Mucosa of rectum (tissue), 2 donors: Measurements from ENCODE around the gene OR10A4.
"Not testable (repeated sequence)": the region's sequence is repeated elsewhere in the genome, so short reads cannot be mapped to it uniquely, and the experiment has no call there.

Experiments used
- H3K27ac ChIP-seq, 2 donors: one replicate each; pipeline ENCODE4 v1.7.0; 2013; ENCODE audit warnings: inconsistent platforms in 2 of 2, low read depth in 2 of 2, low read length in 2 of 2
- H3K27me3 ChIP-seq, 2 donors: one replicate each; pipeline ENCODE4 v1.7.0; 2013; ENCODE audit warnings: low read length in 2 of 2; ENCODE audit not compliant: control insufficient read depth in 2 of 2, insufficient read depth in 2 of 2
- H3K36me3 ChIP-seq, 2 donors: one replicate each; pipeline ENCODE4 v1.7.0; 2013; ENCODE audit warnings: low read length in 2 of 2; ENCODE audit not compliant: control insufficient read depth in 2 of 2, insufficient read depth in 2 of 2
- H3K4me1 ChIP-seq, 2 donors: one replicate each; pipeline ENCODE4 v1.7.0; 2013; ENCODE audit warnings: low read length in 2 of 2, mild to moderate bottlenecking in 1 of 2; ENCODE audit not compliant: control insufficient read depth in 2 of 2, insufficient read depth in 2 of 2
- H3K4me3 ChIP-seq, 2 donors: one replicate each; pipeline ENCODE4 v1.7.0; 2013; ENCODE audit warnings: low read length in 2 of 2
- H3K9ac ChIP-seq, 2 donors: one replicate each; pipeline ENCODE4 v1.7.0; 2013; ENCODE audit warnings: low read length in 2 of 2, low read depth in 1 of 2, mild to moderate bottlenecking in 1 of 2
- H3K9me3 ChIP-seq, 2 donors: one replicate each; pipeline ENCODE4 v1.7.0; 2013; ENCODE audit warnings: low read length in 2 of 2; ENCODE audit not compliant: control insufficient read depth in 2 of 2
- donor health status: healthy.
- donor health status: Normal muscosa, but diverticular disease.

Gene OR10A4

DNA sequence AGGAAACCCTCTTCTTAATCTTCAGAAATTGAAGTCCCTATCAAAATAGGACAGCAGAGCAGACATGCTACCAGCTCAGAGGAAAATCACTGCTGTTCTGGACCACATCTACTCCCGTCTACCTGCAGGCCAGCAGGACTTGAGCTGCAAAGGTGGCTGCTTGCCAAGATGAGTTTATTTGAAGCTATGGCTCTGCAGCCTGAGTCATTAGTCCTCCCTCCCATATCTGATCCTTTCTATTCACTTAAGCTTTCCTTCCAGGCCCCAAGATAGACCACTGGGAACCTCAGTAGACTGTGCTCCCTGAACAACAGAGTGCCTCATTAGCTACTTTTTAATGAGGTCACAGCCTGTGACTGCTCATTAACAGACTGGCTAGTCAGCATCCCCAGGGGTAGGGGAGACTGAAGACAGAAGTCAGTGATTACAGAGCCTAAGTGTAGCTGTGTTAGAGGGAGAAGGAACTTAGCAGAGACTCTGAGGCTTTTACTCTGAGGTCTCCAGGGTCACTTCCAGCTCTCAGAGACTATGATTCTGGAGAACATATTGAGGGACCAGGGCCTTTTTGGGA lies 20.4 kb upstream of the OR10A4 start:
- no peaks in the 10 kb centered on the region for H3K27me3 ChIP-seq
- H3K9ac ChIP-seq, result no peak overlapping the region
- no peaks in the 10 kb centered on the region for H3K9me3 ChIP-seq
- no peak overlapping the region for H3K4me3 ChIP-seq
- no peaks in the 10 kb centered on the region for H3K36me3 ChIP-seq
- H3K27ac ChIP-seq, result no peak overlapping the region
- no peaks in the 10 kb centered on the region for H3K4me1 ChIP-seq

DNA sequence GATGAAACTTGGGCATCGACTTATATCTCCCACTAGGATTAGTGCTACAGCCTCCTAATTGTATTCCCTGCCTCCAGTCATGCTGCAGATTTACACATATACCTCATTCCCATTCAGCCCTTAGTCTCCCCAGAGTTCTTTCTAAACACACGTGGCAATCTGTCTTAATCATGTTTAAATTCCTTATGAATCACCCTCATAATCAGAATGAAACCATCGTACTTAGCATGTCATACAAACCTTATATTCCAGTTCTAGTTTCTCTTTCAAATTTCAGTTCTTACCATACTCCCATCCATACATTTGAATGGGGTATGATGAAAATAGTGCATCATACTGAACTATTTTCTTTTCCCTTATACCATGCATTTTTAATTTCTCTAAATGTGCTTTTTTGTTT lies 19.6 kb upstream of the OR10A4 start:
- Histone ChIP-seq H3K27ac (no peak overlapping the region), H3K4me3 (no peak overlapping the region), H3K36me3 (no peaks in the 10 kb centered on the region), H3K9ac (no peak overlapping the region), H3K9me3 (no peaks in the 10 kb centered on the region), H3K27me3 (no peaks in the 10 kb centered on the region), H3K4me1 (no peaks in the 10 kb centered on the region)

DNA sequence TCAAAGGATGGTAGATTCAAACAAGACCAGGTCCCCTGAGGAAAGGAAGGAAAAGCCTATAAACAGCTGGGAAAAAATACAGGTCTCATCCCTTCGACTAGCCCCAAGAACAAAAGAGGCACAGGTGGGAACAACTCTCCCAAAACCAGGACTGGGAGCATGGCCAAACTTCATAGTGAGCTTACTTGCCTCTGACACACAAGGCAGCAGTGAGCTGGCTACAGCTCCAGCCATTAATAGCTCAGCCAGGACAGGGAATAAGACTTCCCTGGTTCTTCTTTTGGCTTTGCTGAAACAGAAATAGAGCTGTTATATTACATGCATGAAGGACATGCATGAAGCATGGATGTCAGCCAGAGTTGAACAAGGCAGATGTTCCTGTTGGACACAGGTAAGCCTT lies 13.5 kb upstream of the OR10A4 start, which contains the start of gene OR10A2:
OR10A2 (plus strand) TSS at position 97 of the 400 bp plus-strand sequence. CDS start 6,698 bp downstream, outside the sequence.
- Histone ChIP-seq H3K9ac (no peak within 1 kb of the TSS), H3K27me3 (no peaks in the 10 kb centered on the region), H3K4me1 (no peaks in the 10 kb centered on the region), H3K36me3 (no peaks in the 10 kb centered on the region), H3K4me3 (no peak within 1 kb of the TSS), H3K27ac (no peak within 1 kb of the TSS), H3K9me3 (no peaks in the 10 kb centered on the region)

DNA sequence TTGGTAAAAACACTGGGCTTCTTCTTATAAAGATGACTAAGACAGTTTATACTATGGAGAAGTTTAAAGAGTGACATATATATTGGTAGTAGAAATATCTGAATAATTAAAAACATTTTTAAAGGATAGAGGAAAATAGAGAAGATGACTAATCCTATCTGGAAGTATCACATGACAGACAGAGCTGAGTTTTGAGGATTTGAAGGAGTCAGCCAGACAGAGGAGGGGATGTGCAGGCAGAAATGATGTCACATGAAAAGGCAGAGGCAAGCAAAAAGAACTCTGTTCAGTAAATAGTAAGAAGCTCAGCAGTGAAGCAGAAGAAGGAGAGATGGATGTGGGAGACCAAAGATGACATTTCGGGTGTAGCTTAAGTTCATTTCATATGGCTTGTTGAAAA lies 12.0 kb upstream of the OR10A4 start:
- H3K36me3 ChIP-seq, result no peaks in the 10 kb centered on the region
- no peaks in the 10 kb centered on the region for H3K4me1 ChIP-seq
- no peak overlapping the region for H3K27ac ChIP-seq
- H3K27me3 ChIP-seq, result no peaks in the 10 kb centered on the region
- H3K4me3 ChIP-seq, result no peak overlapping the region
- no peaks in the 10 kb centered on the region for H3K9me3 ChIP-seq
- no peak overlapping the region for H3K9ac ChIP-seq

DNA sequence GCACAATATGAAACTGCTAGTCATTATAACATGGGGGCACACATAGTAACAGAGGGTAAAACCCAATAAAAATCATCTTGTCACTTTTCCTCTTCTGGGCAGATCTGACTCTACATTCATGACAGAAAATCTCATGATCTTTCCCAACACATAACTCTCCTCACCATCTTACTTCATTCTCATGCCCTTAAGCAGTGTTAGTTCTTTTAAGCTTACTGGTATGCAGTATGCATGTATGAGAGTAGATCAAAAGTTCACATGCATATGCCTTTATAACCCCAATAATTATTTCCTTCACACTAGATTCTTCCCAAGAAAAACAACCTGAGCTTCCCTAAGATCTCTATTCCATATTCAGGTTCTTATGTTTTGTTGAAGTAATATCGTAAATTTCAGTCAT lies 5.1 kb upstream of the OR10A4 start:
- no peak overlapping the region for H3K4me3 ChIP-seq
- no peak overlapping the region for H3K9ac ChIP-seq
- no peaks in the 10 kb centered on the region for H3K27me3 ChIP-seq
- H3K36me3 ChIP-seq, result no peaks in the 10 kb centered on the region
- H3K9me3 ChIP-seq, result no peaks in the 10 kb centered on the region
- H3K4me1 ChIP-seq, result no peaks in the 10 kb centered on the region
- no peak overlapping the region for H3K27ac ChIP-seq

DNA sequence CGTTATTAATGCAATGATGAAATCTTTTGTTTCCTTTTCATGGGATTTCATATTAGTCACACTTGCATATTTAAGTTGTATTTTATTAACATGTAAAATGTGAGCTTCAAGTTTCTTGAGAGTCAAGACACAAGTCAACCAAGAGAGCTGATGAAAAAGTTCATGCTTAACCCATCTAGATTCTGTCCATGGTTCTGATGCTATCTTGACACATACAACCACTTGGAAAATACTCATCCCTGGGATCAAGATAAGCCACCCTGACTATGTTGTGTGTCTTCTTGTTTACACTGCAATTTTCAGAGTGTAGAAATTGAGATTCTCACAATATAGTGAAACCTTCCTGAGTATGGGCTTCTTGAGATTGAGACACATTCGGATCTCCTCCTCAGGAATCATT lies 664 bp upstream of the OR10A4 start:
- no peaks in the 10 kb centered on the region for H3K4me1 ChIP-seq
- H3K27ac ChIP-seq, result no peak overlapping the region
- H3K9ac ChIP-seq, result no peak overlapping the region
- H3K9me3 ChIP-seq, result no peaks in the 10 kb centered on the region
- no peaks in the 10 kb centered on the region for H3K36me3 ChIP-seq
- no peak overlapping the region for H3K4me3 ChIP-seq
- H3K27me3 ChIP-seq, result no peaks in the 10 kb centered on the region

DNA sequence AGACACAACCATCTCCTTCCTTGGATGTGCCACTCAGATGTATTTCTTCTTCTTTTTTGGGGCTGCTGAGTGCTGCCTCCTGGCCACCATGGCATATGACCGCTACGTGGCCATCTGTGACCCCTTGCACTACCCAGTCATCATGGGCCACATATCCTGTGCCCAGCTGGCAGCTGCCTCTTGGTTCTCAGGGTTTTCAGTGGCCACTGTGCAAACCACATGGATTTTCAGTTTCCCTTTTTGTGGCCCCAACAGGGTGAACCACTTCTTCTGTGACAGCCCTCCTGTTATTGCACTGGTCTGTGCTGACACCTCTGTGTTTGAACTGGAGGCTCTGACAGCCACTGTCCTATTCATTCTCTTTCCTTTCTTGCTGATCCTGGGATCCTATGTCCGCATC lies 489 bp downstream of the OR10A4 start:
- Histone ChIP-seq H3K4me3 (no peak overlapping the region), H3K27ac (no peak overlapping the region)

DNA sequence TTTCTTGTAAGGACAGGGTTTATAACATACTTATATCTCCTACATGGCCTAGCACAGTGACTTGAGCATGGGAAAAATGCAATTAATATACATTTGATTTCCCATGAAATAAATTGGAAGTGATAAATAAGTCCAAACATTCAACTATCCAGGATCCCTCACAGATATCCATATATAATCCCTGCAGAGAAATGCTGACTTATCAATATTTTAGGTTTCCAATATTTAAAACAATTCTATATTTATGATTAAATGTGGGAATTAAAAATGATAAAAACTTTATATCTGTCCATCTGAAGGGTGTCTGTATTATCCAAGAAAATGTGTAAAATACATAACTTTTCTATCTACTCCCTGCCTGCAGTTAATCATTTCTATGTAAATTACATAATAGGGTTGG lies 6.3 kb downstream of the OR10A4 start:
- Histone ChIP-seq H3K27ac (no peak overlapping the region), H3K4me3 (no peak overlapping the region), H3K4me1 (no peaks in the 10 kb centered on the region), H3K9me3 (no peaks in the 10 kb centered on the region), H3K36me3 (no peaks in the 10 kb centered on the region), H3K9ac (no peak overlapping the region), H3K27me3 (no peaks in the 10 kb centered on the region)

More for the DNA sequence above, 489 bp downstream of the OR10A4 start:
- H3K27me3 ChIP-seq, result no peaks in the 10 kb centered on the region
- no peaks in the 10 kb centered on the region for H3K9me3 ChIP-seq
- no peak overlapping the region for H3K9ac ChIP-seq
- H3K36me3 ChIP-seq, result no peaks in the 10 kb centered on the region
- no peaks in the 10 kb centered on the region for H3K4me1 ChIP-seq

DNA sequence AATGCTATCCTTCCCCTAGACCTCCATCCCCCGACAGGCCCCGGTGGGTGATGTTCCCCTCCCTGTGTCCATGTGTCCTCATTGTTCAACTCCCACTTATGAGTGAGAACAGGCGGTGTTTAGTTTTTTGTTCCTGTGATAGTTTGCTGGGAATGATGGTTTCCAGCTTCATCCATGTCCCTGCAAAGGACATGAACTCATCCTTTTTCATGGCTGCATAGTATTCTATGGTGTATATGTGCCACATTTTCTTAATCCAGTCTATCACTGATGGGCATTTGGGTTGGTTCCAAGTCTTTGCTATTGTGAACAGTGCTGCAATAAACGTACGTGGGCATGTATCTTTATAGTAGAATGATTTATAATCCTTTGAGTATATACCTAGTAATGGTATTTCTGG lies 11.3 kb downstream of the OR10A4 start:
- not testable (repeated sequence) for H3K4me1 ChIP-seq, H3K9ac ChIP-seq, H3K36me3 ChIP-seq, H3K27ac ChIP-seq, H3K4me3 ChIP-seq, H3K9me3 ChIP-seq, H3K27me3 ChIP-seq

DNA sequence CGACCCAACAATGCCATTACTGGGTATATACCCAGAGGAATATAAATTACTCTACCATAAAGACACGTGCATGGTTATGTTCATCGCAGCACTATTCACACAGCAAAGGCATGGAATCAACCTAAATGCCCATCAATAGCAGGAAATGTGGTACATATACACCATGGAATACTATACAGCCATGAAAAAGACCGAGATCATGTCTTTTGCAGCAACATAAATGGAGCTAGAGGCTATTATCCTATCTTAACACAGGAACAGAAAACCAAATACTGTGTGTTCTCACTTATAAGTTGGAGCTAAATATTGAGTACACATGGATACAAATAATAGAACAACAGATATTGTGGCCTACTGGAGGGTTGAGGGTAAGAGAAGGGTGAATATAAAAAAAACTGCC lies 12.4 kb downstream of the OR10A4 start:
- no peak overlapping the region for H3K9ac ChIP-seq
- no peaks in the 10 kb centered on the region for H3K4me1 ChIP-seq
- no peaks in the 10 kb centered on the region for H3K36me3 ChIP-seq
- H3K27ac ChIP-seq, result no peak overlapping the region
- H3K27me3 ChIP-seq, result no peaks in the 10 kb centered on the region
- H3K4me3 ChIP-seq, result no peak overlapping the region
- peaks cover 0 to 2% of the 10 kb centered on the region in 2 donors for H3K9me3 ChIP-seq

DNA sequence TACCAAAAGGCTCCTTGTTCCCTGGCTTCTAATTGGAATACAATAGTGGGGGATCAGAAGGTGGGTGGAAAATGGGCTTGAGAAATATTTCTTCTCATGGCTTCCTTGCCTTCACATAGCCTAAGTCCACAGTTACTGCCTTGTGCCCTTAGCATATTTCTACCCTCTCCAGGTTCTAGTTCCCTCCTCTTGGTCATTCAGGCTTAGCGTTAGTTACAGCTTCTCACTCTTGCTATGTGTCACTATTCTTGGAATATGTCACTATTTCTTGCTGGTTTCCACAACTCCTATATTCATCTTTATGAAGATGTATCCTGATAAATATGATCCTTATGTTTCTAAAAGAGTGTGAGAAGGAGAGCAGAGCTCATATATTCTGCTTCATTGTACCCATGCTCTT lies 13.4 kb downstream of the OR10A4 start:
- Histone ChIP-seq H3K9ac (no peak overlapping the region), H3K4me3 (no peak overlapping the region), H3K36me3 (no peaks in the 10 kb centered on the region), H3K4me1 (no peaks in the 10 kb centered on the region), H3K27ac (no peak overlapping the region), H3K27me3 (no peaks in the 10 kb centered on the region), H3K9me3 (peaks cover 0 to 2% of the 10 kb centered on the region in 2 donors)
